Neuronal stem cell (in vitro differentiated cells): ENCODE measurements around the gene RAD51B.

Experiments used
- DNase-seq: peaks from one replicate; pipeline ENCODE4 v3.0.0-alpha.2; 2013; ENCODE audit warnings: low spot score
- H2AFZ ChIP-seq: one replicate; pipeline ENCODE4 v1.6.1; 2013; ENCODE audit warnings: mild to moderate bottlenecking, low read length, inconsistent platforms
- H2AK5ac ChIP-seq: 2 replicates; pipeline ENCODE4 v1.6.1; 2013; ENCODE audit warnings: low read depth, mild to moderate bottlenecking, inconsistent platforms, low read length, moderate library complexity, mixed read lengths
- H2BK120ac ChIP-seq: 2 replicates; pipeline ENCODE4 v1.6.1; 2013; ENCODE audit warnings: low read depth, mild to moderate bottlenecking, inconsistent platforms, low read length, moderate library complexity, mixed read lengths
- H2BK12ac ChIP-seq: one replicate; pipeline ENCODE4 v1.6.1; 2013; ENCODE audit warnings: low read length, inconsistent platforms
- H2BK15ac ChIP-seq: 2 replicates; pipeline ENCODE4 v1.6.1; 2013; ENCODE audit warnings: mild to moderate bottlenecking, low read length, inconsistent platforms, mixed read lengths
- H2BK5ac ChIP-seq: one replicate; pipeline ENCODE4 v1.6.1; 2013; ENCODE audit warnings: inconsistent platforms, mild to moderate bottlenecking, low read length, moderate library complexity
- H3K14ac ChIP-seq: one replicate; pipeline ENCODE4 v1.6.1; 2013; ENCODE audit warnings: low read length, inconsistent platforms
- H3K18ac ChIP-seq: 2 replicates; pipeline ENCODE4 v1.6.1; 2013; ENCODE audit warnings: low read length, inconsistent platforms
- H3K23ac ChIP-seq: 2 replicates; pipeline ENCODE4 v1.6.1; 2013; ENCODE audit warnings: low read depth, mild to moderate bottlenecking, mixed read lengths, low read length, inconsistent platforms; ENCODE audit not compliant: poor library complexity
- H3K27ac ChIP-seq: replicated peaks from 3 replicates; pipeline ENCODE4 v1.5.1; 2013; ENCODE audit warnings: low read length, inconsistent platforms
- H3K27me3 ChIP-seq, 3 experiments: 2 replicates each; pipeline ENCODE4 v1.6.1; 2013; ENCODE audit warnings: low read length in 3 of 3, mild to moderate bottlenecking in 2 of 3, inconsistent platforms in 1 of 3, low read depth in 1 of 3, mixed read lengths in 1 of 3, moderate library complexity in 1 of 3; ENCODE audit not compliant: control insufficient read depth in 3 of 3, insufficient read depth in 3 of 3
- H3K36me3 ChIP-seq, 2 donors: replicated peaks in 1 of 2; 2 replicates each; pipeline ENCODE4 v1.6.1; 2013; ENCODE audit warnings: low read length in 2 of 2; ENCODE audit not compliant: control insufficient read depth in 2 of 2, insufficient read depth in 2 of 2
- H3K4ac ChIP-seq: 2 replicates; pipeline ENCODE4 v1.6.1; 2013; ENCODE audit warnings: inconsistent platforms, mild to moderate bottlenecking, low read length, moderate library complexity
- H3K4me1 ChIP-seq, 2 donors: 1 replicate in 1 of 2; 2 replicates in 1 of 2; pipeline ENCODE4 v1.6.1; 2013; ENCODE audit warnings: low read length in 2 of 2, low read depth in 1 of 2; ENCODE audit not compliant: control insufficient read depth in 2 of 2, insufficient read depth in 1 of 2
- H3K4me2 ChIP-seq: one replicate; pipeline ENCODE4 v1.6.1; 2013; ENCODE audit warnings: mild to moderate bottlenecking, low read length, inconsistent platforms; ENCODE audit not compliant: insufficient read depth, poor library complexity, severe bottlenecking
- H3K4me3 ChIP-seq, 2 donors: 2 replicates each; pipeline ENCODE4 v1.5.1; 2013; ENCODE audit warnings: low read length in 2 of 2, mild to moderate bottlenecking in 2 of 2, inconsistent platforms in 1 of 2, moderate library complexity in 1 of 2
- H3K79me1 ChIP-seq: one replicate; pipeline ENCODE4 v1.6.1; 2013; ENCODE audit warnings: low read depth, mild to moderate bottlenecking, inconsistent platforms, low read length, moderate library complexity
- H3K9ac ChIP-seq: one replicate; pipeline ENCODE4 v1.6.1; 2013; ENCODE audit warnings: mild to moderate bottlenecking, low read depth, low read length, inconsistent platforms; ENCODE audit not compliant: poor library complexity
- H3K9me3 ChIP-seq, 2 donors: replicated peaks in 1 of 2; 2 replicates each; pipeline versions ENCODE3 to v1.6.1; 2013; ENCODE audit warnings: low read length in 2 of 2, mild to moderate bottlenecking in 2 of 2, inconsistent platforms in 1 of 2, low read depth in 1 of 2, mixed read lengths in 1 of 2, moderate library complexity in 1 of 2; ENCODE audit not compliant: control insufficient read depth in 2 of 2, insufficient read depth in 1 of 2
- H4K8ac ChIP-seq: one replicate; pipeline ENCODE4 v1.6.1; 2013; ENCODE audit warnings: low read depth, mild to moderate bottlenecking, inconsistent platforms, low read length, moderate library complexity
- H4K91ac ChIP-seq: one replicate; pipeline ENCODE4 v1.6.1; 2013; ENCODE audit warnings: low read length, low read depth, mild to moderate bottlenecking, inconsistent platforms; ENCODE audit not compliant: poor library complexity
- WGBS, 2 donors: extraction: QIAGEN DNeasy Blood & Tissue Kit; methylation state at CpG; one replicate each; pipeline ENCODE4 v1.1.7; 2013; ENCODE audit warnings: missing lambda C conversion rate in 2 of 2, mixed read lengths in 1 of 2; ENCODE audit not compliant: insufficient read length in 2 of 2, insufficient replicate concordance in 1 of 2; ENCODE audit errors: extremely low coverage in 2 of 2; 5-methylcytosine and 5-hydroxymethylcytosine counted together

Gene RAD51B

DNA sequence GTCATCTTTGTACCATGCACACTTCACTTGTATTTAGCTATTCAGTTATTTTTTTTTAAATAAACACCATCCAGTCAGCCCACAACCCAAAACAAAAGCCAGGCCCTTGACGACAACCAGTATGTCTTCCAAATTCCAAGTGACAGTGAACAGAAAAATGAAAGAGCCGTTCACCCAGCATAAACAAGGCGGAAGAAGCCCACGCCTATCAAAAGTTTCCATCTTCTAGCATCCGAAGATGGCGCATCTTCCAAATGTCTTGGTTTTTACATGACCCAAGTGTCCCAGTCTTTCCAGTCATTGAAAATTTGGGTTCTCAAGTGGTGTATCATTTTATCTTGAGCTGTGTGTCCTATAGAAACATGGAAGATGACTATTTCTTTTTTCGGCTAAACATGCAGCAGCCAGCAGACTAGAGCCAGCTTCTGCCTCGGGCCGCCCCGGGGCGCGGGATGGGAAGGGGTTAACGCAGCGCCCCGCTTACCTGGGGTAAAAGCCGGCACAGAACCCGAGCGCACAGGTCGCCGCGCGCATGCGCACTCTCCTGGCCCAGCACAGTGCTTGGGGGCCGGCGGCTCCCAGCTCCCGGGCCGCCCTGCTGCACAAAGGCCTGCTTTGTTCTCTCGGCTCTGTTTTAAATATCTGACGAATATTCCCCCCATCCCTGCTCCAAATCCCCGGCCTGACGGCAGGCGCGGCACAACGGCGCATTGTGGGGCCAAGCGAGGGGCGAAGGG, 808.5 kb downstream of the RAD51B start:
- Histone ChIP-seq H2BK5ac (peak overlapping the region; percentile 69), H3K9ac (peak overlapping the region; percentile 36), H2AFZ (no peak overlapping the region), H4K8ac (no peak overlapping the region), H3K36me3 (no peaks in the 10 kb centered on the region), H2BK15ac (peak overlapping the region; percentile 60), H3K4me2 (peak overlapping the region; percentile 48), H4K91ac (peak overlapping the region; percentile 76), H2BK12ac (no peak overlapping the region), H3K4me1 (peaks cover 7 to 15% of the 10 kb centered on the region in 2 donors), H3K79me1 (no peaks in the 10 kb centered on the region), H3K14ac (peak overlapping the region; percentile 61), H3K23ac (no peak overlapping the region), H3K4ac (no peak overlapping the region), H2AK5ac (peak overlapping the region; percentile 87), H3K18ac (peak overlapping the region; percentile 96), H3K27me3 (no peaks in the 10 kb centered on the region), H3K27ac (no peak overlapping the region), H2BK120ac (peak overlapping the region; percentile 13), H3K4me3 (no peak overlapping the region), H3K9me3 (peaks cover 0 to 8% of the 10 kb centered on the region in 2 donors)
- DNase-seq: peak; percentile 52
- WGBS, 2 donors: no CpG with 5 or more reads among the region's 37 CpGs

DNA sequence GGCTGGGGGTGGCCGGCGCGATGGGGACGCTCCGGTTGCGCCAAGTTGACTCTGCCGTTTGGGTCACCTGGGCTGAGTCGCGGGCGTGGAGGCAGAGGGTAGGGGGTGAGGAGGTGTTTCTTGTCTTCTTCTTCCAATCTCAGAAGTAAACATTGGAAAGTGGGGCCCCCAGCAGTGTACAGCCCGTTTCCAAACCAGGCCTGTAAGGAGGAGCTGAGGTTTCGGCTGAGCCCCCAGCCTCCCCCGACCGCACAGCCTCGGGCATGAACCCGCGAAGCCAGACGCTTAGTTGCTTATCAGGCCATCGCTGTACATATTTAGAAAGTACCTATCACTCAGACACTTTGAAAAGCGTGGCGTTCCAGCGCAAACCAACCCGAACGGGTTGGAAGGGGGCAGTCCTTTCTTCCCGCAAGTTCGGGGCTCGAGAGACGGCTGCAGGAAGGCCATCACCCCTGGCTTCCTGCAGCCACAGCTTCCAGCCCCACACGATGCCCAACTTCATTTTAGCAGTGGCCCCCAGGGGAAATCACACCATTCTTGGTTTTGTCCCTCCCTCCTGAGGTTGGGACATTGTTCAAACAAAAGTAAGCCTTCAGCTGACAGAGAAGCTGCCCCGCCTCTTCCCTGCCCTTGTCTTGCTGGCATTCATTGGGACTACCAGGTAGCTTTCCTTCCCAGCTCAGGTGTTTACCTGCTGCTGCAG, 809.2 kb downstream of the RAD51B start:
- H2BK5ac ChIP-seq: peak overlapping the region; percentile 69
- whole genome bisulfite sequencing, 2 donors: no CpG with 5 or more reads among the region's 30 CpGs
- H3K4ac ChIP-seq: no peak overlapping the region
- H3K9ac ChIP-seq: peak overlapping the region; percentile 36
- H3K27ac ChIP-seq: peak overlapping the region; percentile 18
- H3K27me3 ChIP-seq: no peaks in the 10 kb centered on the region
- peak overlapping the region; percentile 60 for H2BK15ac ChIP-seq
- H3K4me2 ChIP-seq: peak overlapping the region; percentile 48
- H3K79me1 ChIP-seq: no peaks in the 10 kb centered on the region
- no peaks in the 10 kb centered on the region for H3K36me3 ChIP-seq
- no peak overlapping the region for H4K8ac ChIP-seq
- H3K14ac ChIP-seq: peak overlapping the region; percentile 61
- DNase-seq: no peak
- H2AFZ ChIP-seq: no peak overlapping the region
- peak overlapping the region; percentile 76 for H4K91ac ChIP-seq
- peaks cover 14 to 19% of the 10 kb centered on the region in 2 donors for H3K4me1 ChIP-seq
- H2AK5ac ChIP-seq: peak overlapping the region; percentile 87
- H3K9me3 ChIP-seq: peaks cover 0 to 8% of the 10 kb centered on the region in 2 donors
- H3K18ac ChIP-seq: peak overlapping the region; percentile 96
- H2BK120ac ChIP-seq: peak overlapping the region; percentile 13
- H3K23ac ChIP-seq: no peak overlapping the region
- peak overlapping the region; percentile 1 for H2BK12ac ChIP-seq
- no peak overlapping the region for H3K4me3 ChIP-seq

DNA sequence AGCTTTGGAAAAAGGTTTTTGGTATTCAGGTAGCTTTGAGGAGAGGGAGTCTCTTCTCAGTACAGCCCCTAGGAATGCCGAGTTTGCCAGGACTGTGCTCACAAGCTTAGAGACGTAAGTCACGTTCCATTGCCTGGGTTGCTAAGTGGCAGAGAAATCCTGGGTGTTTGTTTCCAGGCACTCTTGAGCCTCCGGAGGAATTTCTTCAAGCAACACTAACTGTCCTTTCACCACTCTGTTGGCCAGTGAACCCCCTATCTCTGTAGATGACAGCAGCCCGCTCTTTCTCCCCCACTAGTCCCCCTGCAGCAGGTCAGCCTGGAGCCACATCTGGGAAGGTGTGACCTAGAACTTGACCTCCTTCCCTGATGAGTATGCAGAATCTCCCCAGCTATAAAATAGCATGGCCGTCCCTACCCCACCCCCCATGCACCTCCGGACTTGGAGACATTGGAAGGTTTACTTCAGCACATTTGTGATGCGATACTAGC, 810.5 kb downstream of the RAD51B start:
- Histone ChIP-seq H3K4me1 (peaks cover 16 to 25% of the 10 kb centered on the region in 2 donors), H3K27ac (no peak overlapping the region)
- WGBS, 2 donors: no CpG with 5 or more reads among the region's 8 CpGs

More for the DNA sequence above, 810.5 kb downstream of the RAD51B start:
- no peak overlapping the region for H2AFZ ChIP-seq
- H3K79me1 ChIP-seq: no peaks in the 10 kb centered on the region
- peak overlapping the region; percentile 30 for H2BK12ac ChIP-seq
- H3K36me3 ChIP-seq: no peaks in the 10 kb centered on the region
- no peak overlapping the region for H2BK120ac ChIP-seq
- no peak overlapping the region for H4K91ac ChIP-seq
- no peak overlapping the region for H3K9ac ChIP-seq
- H4K8ac ChIP-seq: no peak overlapping the region
- no peak overlapping the region for H2BK15ac ChIP-seq
- no peak overlapping the region for H3K4ac ChIP-seq
- no peaks in the 10 kb centered on the region for H3K27me3 ChIP-seq
- no peak overlapping the region for H3K14ac ChIP-seq
- H3K9me3 ChIP-seq: peaks cover 0 to 8% of the 10 kb centered on the region in 2 donors
- no peak overlapping the region for H3K4me3 ChIP-seq
- H2AK5ac ChIP-seq: peak overlapping the region; percentile 16
- H3K18ac ChIP-seq: peak overlapping the region; percentile 15
- H3K23ac ChIP-seq: no peak overlapping the region
- no peak overlapping the region for H3K4me2 ChIP-seq
- DNase-seq: no peak
- H2BK5ac ChIP-seq: no peak overlapping the region
